Esophagus muscularis mucosa (tissue), 4 donors: Measurements from ENCODE around the gene NMNAT3. TPM values are rescaled to one million over a fixed set of nuclear protein-coding genes. Genes with fewer than 3 reads are reported as not detected.

Source experiments
- DNase-seq: peaks from one replicate; pipeline ENCODE4 v3.0.0-alpha.2; 2017; ENCODE audit errors: extremely low spot score
- H3K27ac ChIP-seq, 4 donors: fragments of 200-600 bp; sonication (generic); replicated peaks in 1 of 4; 1 replicate in 3 of 4; 2 replicates in 1 of 4; pipeline ENCODE4 v1.5.1; 2016 to 2019; ENCODE audit warnings: mild to moderate bottlenecking in 1 of 4
- H3K27me3 ChIP-seq, 4 donors: fragments of 200-600 bp; sonication (generic); one replicate each; pipeline versions ENCODE4 v1.5.1 to v1.6.0; 2016 to 2019
- H3K36me3 ChIP-seq, 4 donors: fragments of 200-600 bp; sonication (generic); one replicate each; pipeline ENCODE4 v1.5.1; 2016 to 2019
- H3K4me1 ChIP-seq, 4 donors: fragments of 200-600 bp; sonication (generic); one replicate each; pipeline ENCODE4 v1.5.1; 2016 to 2019
- H3K4me3 ChIP-seq, 4 donors: fragments of 200-600 bp; sonication (generic); 1 replicate in 2 of 4; 2 replicates in 2 of 4; pipeline ENCODE4 v1.5.1; 2016 to 2019; ENCODE audit warnings: mild to moderate bottlenecking in 4 of 4, moderate library complexity in 1 of 4
- H3K9me3 ChIP-seq, 4 donors: fragments of 200-600 bp; sonication (generic); 1 replicate in 3 of 4; 2 replicates in 1 of 4; pipeline ENCODE4 v1.5.1; 2016 to 2019
- CTCF ChIP-seq, 3 experiments: fragments of 200-600 bp in 2 of 3; fragments of 450-650 bp in 1 of 3; sonication (generic) in 2 of 3; IDR thresholded peaks; one replicate each; pipeline ENCODE4 v1.5.1; 2017 to 2019; ENCODE audit warnings: antibody characterized with exemption in 3 of 3, mild to moderate bottlenecking in 2 of 3, moderate library complexity in 1 of 3
- EP300 ChIP-seq: sonication (generic); formaldehyde crosslinking; IDR thresholded peaks from one replicate; pipeline ENCODE4 v1.6.1; 2017; ENCODE audit warnings: antibody characterized with exemption
- POLR2A ChIP-seq: fragments of 450-650 bp; IDR thresholded peaks from one replicate; pipeline ENCODE4 v1.6.1; 2017; ENCODE audit warnings: antibody characterized with exemption, moderate library complexity, mild to moderate bottlenecking, low read depth
- POLR2AphosphoS5 ChIP-seq, 2 donors: sonication (generic); formaldehyde crosslinking; IDR thresholded peaks; one replicate each; pipeline ENCODE4 v1.6.1; 2017; ENCODE audit warnings: antibody characterized with exemption in 2 of 2
- WGBS: methylation state at CpG from one replicate; pipeline ENCODE4 v1.1.5; 2018; 5-methylcytosine and 5-hydroxymethylcytosine counted together
- intact Hi-C: fragments of 100-400 bp; cut with DNase I; formaldehyde crosslinking; loops from one replicate; pipeline ENCODE4 v1.15.1; 2023
- total RNA-seq, 4 donors: library from RNA; depleted of rRNA; stranded (reverse); fragments of >200 nt; gene quantifications; one replicate each; pipeline versions ENCODE4 v1.1.0 to v1.2.1, GENCODE V29; 2016

Gene NMNAT3
- total RNA-seq, 4 donors from 2014 or later, result 10.7 to 15.6 (median 11.4) TPM

- intact Hi-C loops, result no loop called here
- Histone ChIP-seq H3K4me3 (peak overlapping the region in 3 of 4 donors; percentile 58 to 75 (median 70)), H3K27me3 (no peaks in the 10 kb centered on the region), H3K9me3 (no peaks in the 10 kb centered on the region), H3K4me1 (peaks cover 12 to 50% (median 45%) of the 10 kb centered on the region in 4 donors), H3K36me3 (no peaks in the 10 kb centered on the region), H3K27ac (no peak overlapping the region)
- DNase-seq, result no peak
- TF ChIP-seq POLR2A, result no peak
- no peak for TF ChIP-seq POLR2AphosphoS5 (IDR thresholded peaks at IDR 0.05)
- no peak for TF ChIP-seq CTCF (IDR thresholded peaks at IDR 0.05)
- no peak for TF ChIP-seq EP300
- WGBS, result 76% methylated on average over 6 of the region's 6 CpGs
Measured at GRCh38 chr3:139540651-139541531, 136.9 kb downstream of the NMNAT3 start.

- 10% methylated on average over 17 of the region's 21 CpGs for WGBS
- TF ChIP-seq POLR2AphosphoS5 (IDR thresholded peaks at IDR 0.05) (peak; percentile 10 to 34), POLR2A (no peak)
- H3K27me3 ChIP-seq, result no peaks in the 10 kb centered on the region
- no peak for DNase-seq
- peak overlapping the region; percentile 58 to 75 (median 69) for H3K4me3 ChIP-seq
- H3K36me3 ChIP-seq, result no peaks in the 10 kb centered on the region
- H3K9me3 ChIP-seq, result no peaks in the 10 kb centered on the region
- peak overlapping the region; percentile 72 to 81 (median 76) for H3K27ac ChIP-seq
- peaks cover 33 to 72% (median 66%) of the 10 kb centered on the region in 4 donors for H3K4me1 ChIP-seq
- intact Hi-C loops, result no loop called here
Measured at GRCh38 chr3:139538733-139539132, 139.0 kb downstream of the NMNAT3 start.

- Histone ChIP-seq H3K27ac (peak overlapping the region; percentile 43 to 81 (median 74)), H3K27me3 (no peaks in the 10 kb centered on the region), H3K4me3 (no peak overlapping the region), H3K4me1 (peaks cover 38 to 79% (median 74%) of the 10 kb centered on the region in 4 donors), H3K36me3 (no peaks in the 10 kb centered on the region), H3K9me3 (no peaks in the 10 kb centered on the region)
- WGBS, result 95% methylated on average over 5 of the region's 5 CpGs
- no peak for DNase-seq
- intact Hi-C loops, result no loop called here
- no peak for TF ChIP-seq EP300
- TF ChIP-seq CTCF (IDR thresholded peaks at IDR 0.05), result no peak
- TF ChIP-seq POLR2A, result no peak
- TF ChIP-seq POLR2AphosphoS5 (IDR thresholded peaks at IDR 0.05), result no peak
Measured at GRCh38 chr3:139537795-139538621, 139.8 kb downstream of the NMNAT3 start.

- peak overlapping the region in 2 of 4 donors; percentile 43 to 81 for H3K27ac ChIP-seq
Measured at GRCh38 chr3:139537361-139537760, 140.4 kb downstream of the NMNAT3 start.

More at GRCh38 chr3:139537361-139537760, 140.4 kb downstream of the NMNAT3 start:
- intact Hi-C loops, result no loop called here
- Histone ChIP-seq H3K36me3 (no peaks in the 10 kb centered on the region), H3K27me3 (no peaks in the 10 kb centered on the region), H3K4me3 (no peak overlapping the region), H3K4me1 (peaks cover 38 to 85% (median 80%) of the 10 kb centered on the region in 4 donors), H3K9me3 (no peaks in the 10 kb centered on the region)
- DNase-seq, result no peak
- TF ChIP-seq CTCF (IDR thresholded peaks at IDR 0.05) (no peak), POLR2AphosphoS5 (IDR thresholded peaks at IDR 0.05) (no peak), EP300 (no peak), POLR2A (no peak)
